ENCODE data around the gene PARD6A.
A peak's percentile ranks its signal among the peaks of the same experiment; 100 is the strongest.

The PARD6A gene

GRCh38 chr16:67667817-67668494 lies 7.2 kb downstream of the PARD6A start:
- H3K27ac ChIP-seq, result no peak overlapping the region
- DNase-seq (ENCODE audit: low read depth, low spot score), result no peak
- H3K9ac ChIP-seq (ENCODE audit: insufficient read length), result no peak overlapping the region

GRCh38 chr16:67668495-67669157 lies 7.9 kb downstream of the PARD6A start:
- Histone ChIP-seq H3K9ac (ENCODE audit: insufficient read length) (no peak overlapping the region), H3K27ac (no peak overlapping the region), H3K4me3 (no peak overlapping the region), H3K36me3 (ENCODE audit: insufficient read depth, low read length) (no peaks in the 10 kb centered on the region), H3K9me3 (ENCODE audit: low read depth, low read length) (no peaks in the 10 kb centered on the region)
- TF ChIP-seq FOXP2 (optimal IDR thresholded peaks at IDR 0.05; ENCODE audit: control extremely low read depth, extremely low read length, insufficient read depth) (no peak), EZH2 (IDR thresholded peaks at IDR 0.05) (no peak), POLR2AphosphoS5 (IDR thresholded peaks at IDR 0.05; ENCODE audit: borderline replicate concordance, low read depth, low read length) (no peak)
- no peak for DNase-seq (ENCODE audit: low read depth, low spot score)

More at GRCh38 chr16:67667817-67668494, 7.2 kb downstream of the PARD6A start:
- Histone ChIP-seq H3K9me3 (ENCODE audit: low read depth, low read length) (no peaks in the 10 kb centered on the region), H3K36me3 (ENCODE audit: insufficient read depth, low read length) (no peaks in the 10 kb centered on the region), H3K4me3 (no peak overlapping the region)
- no peak for TF ChIP-seq FOXP2 (optimal IDR thresholded peaks at IDR 0.05; ENCODE audit: control extremely low read depth, extremely low read length, insufficient read depth)
- TF ChIP-seq EZH2 (IDR thresholded peaks at IDR 0.05), result no peak
- no peak for TF ChIP-seq POLR2AphosphoS5 (IDR thresholded peaks at IDR 0.05; ENCODE audit: borderline replicate concordance, low read depth, low read length)

- Histone ChIP-seq H3K9ac (ENCODE audit: insufficient read length) (no peak overlapping the region), H3K4me3 (no peak overlapping the region), H3K27ac (no peak overlapping the region), H3K36me3 (ENCODE audit: insufficient read depth, low read length) (no peaks in the 10 kb centered on the region), H3K9me3 (ENCODE audit: low read depth, low read length) (no peaks in the 10 kb centered on the region)
- no peak for TF ChIP-seq FOXP2 (optimal IDR thresholded peaks at IDR 0.05; ENCODE audit: control extremely low read depth, extremely low read length, insufficient read depth)
- TF ChIP-seq EZH2 (IDR thresholded peaks at IDR 0.05), result no peak
- TF ChIP-seq POLR2AphosphoS5 (IDR thresholded peaks at IDR 0.05; ENCODE audit: borderline replicate concordance, low read depth, low read length), result no peak
- DNase-seq (ENCODE audit: low read depth, low spot score), result no peak
These were observed 8.8 kb downstream of the PARD6A start for GRCh38 chr16:67669499-67670101.

- DNase-seq (ENCODE audit: low read depth, low spot score), result no peak
These were observed 11.5 kb downstream of the PARD6A start for GRCh38 chr16:67672306-67672705.

GRCh38 chr16:67672739-67673662 lies 12.2 kb downstream of the PARD6A start:
- no peaks in the 10 kb centered on the region for H3K36me3 ChIP-seq (ENCODE audit: insufficient read depth, low read length)
- no peak overlapping the region for H3K9ac ChIP-seq (ENCODE audit: insufficient read length)
- peak overlapping the region; percentile 52 for H3K4me3 ChIP-seq
- no peaks in the 10 kb centered on the region for H3K9me3 ChIP-seq (ENCODE audit: low read depth, low read length)
- DNase-seq (ENCODE audit: low read depth, low spot score), result no peak
- H3K27ac ChIP-seq, result peak overlapping the region; percentile 54; the same call in 1 of the 2 replicates
- TF ChIP-seq EZH2 (IDR thresholded peaks at IDR 0.05) (no peak), POLR2AphosphoS5 (IDR thresholded peaks at IDR 0.05; ENCODE audit: borderline replicate concordance, low read depth, low read length) (no peak), FOXP2 (optimal IDR thresholded peaks at IDR 0.05; ENCODE audit: control extremely low read depth, extremely low read length, insufficient read depth) (no peak)

More at GRCh38 chr16:67672306-67672705, 11.5 kb downstream of the PARD6A start:
- H3K9ac ChIP-seq (ENCODE audit: insufficient read length), result no peak overlapping the region
- no peak overlapping the region for H3K4me3 ChIP-seq
- H3K36me3 ChIP-seq (ENCODE audit: insufficient read depth, low read length), result no peaks in the 10 kb centered on the region
- TF ChIP-seq POLR2AphosphoS5 (IDR thresholded peaks at IDR 0.05; ENCODE audit: borderline replicate concordance, low read depth, low read length) (no peak), FOXP2 (optimal IDR thresholded peaks at IDR 0.05; ENCODE audit: control extremely low read depth, extremely low read length, insufficient read depth) (no peak), EZH2 (IDR thresholded peaks at IDR 0.05) (no peak)
- H3K27ac ChIP-seq, result no peak overlapping the region
- H3K9me3 ChIP-seq (ENCODE audit: low read depth, low read length), result no peaks in the 10 kb centered on the region

GRCh38 chr16:67673712-67674580 lies 13.2 kb downstream of the PARD6A start:
- Histone ChIP-seq H3K27ac (peak overlapping the region; percentile 60; the same call in 1 of the 2 replicates), H3K9ac (ENCODE audit: insufficient read length) (no peak overlapping the region)
- no peak for DNase-seq (ENCODE audit: low read depth, low spot score)

More at GRCh38 chr16:67673712-67674580, 13.2 kb downstream of the PARD6A start:
- Histone ChIP-seq H3K9me3 (ENCODE audit: low read depth, low read length) (no peaks in the 10 kb centered on the region), H3K4me3 (peak overlapping the region; percentile 52), H3K36me3 (ENCODE audit: insufficient read depth, low read length) (no peaks in the 10 kb centered on the region)
- TF ChIP-seq EZH2 (IDR thresholded peaks at IDR 0.05), result no peak
- no peak for TF ChIP-seq FOXP2 (optimal IDR thresholded peaks at IDR 0.05; ENCODE audit: control extremely low read depth, extremely low read length, insufficient read depth)
- TF ChIP-seq POLR2AphosphoS5 (IDR thresholded peaks at IDR 0.05; ENCODE audit: borderline replicate concordance, low read depth, low read length), result no peak

Measured in SK-N-MC (cell line).